Glutamatergic neuron (in vitro differentiated cells): Measurements from ENCODE around the gene CTPS1. TPM values are rescaled to one million over a fixed set of nuclear protein-coding genes. Genes with fewer than 3 reads are reported as not detected.

ENCODE experiments used
- DNase-seq: peaks from one replicate; pipeline ENCODE4 v3.0.0; 2022
- H3K27ac Mint-ChIP-seq: one replicate; pipeline ENCODE4 v1.8.0; 2020; ENCODE audit warnings: mild to moderate bottlenecking, mixed read lengths, inconsistent platforms; ENCODE audit not compliant: unreplicated experiment
- H3K27me3 Mint-ChIP-seq: one replicate; pipeline ENCODE4 v1.8.0; 2020; ENCODE audit warnings: mild to moderate bottlenecking, moderate library complexity, mixed read lengths, inconsistent platforms; ENCODE audit not compliant: unreplicated experiment
- H3K36me3 Mint-ChIP-seq: one replicate; pipeline ENCODE4 v1.8.0; 2020; ENCODE audit warnings: mild to moderate bottlenecking, mixed read lengths, inconsistent platforms; ENCODE audit not compliant: unreplicated experiment
- H3K4me1 Mint-ChIP-seq: one replicate; pipeline ENCODE4 v1.8.0; 2020; ENCODE audit warnings: mild to moderate bottlenecking, low read depth, mixed read lengths, inconsistent platforms; ENCODE audit not compliant: unreplicated experiment
- H3K4me3 Mint-ChIP-seq: one replicate; pipeline ENCODE4 v1.8.0; 2020; ENCODE audit warnings: mild to moderate bottlenecking, mixed read lengths, inconsistent platforms; ENCODE audit not compliant: unreplicated experiment
- H3K9me3 Mint-ChIP-seq: one replicate; pipeline ENCODE4 v1.8.0; 2020; ENCODE audit warnings: mild to moderate bottlenecking, moderate library complexity, mixed read lengths, inconsistent platforms; ENCODE audit not compliant: unreplicated experiment
- total RNA-seq: library from RNA; stranded (reverse); fragmentation: NEBNext Ultra II Directional; extraction: Animal tissue kit (Norgen Biotek cat#: 25700); gene quantifications from one replicate; pipeline ENCODE4 v1.2.1, GENCODE V29; 2021; ENCODE audit not compliant: unreplicated experiment
- TF ChIP-seq, protein P1 (sequence below): fragments of 200-600 bp; sonication (generic); IDR thresholded peaks from one replicate; pipeline ENCODE4 v1.5.0; 2021; ENCODE audit not compliant: partially characterized antibody, unreplicated experiment

The CTPS1 gene
- total RNA-seq, 1 donor from 2014 or later: 110 TPM

GRCh38 chr1:40974945-40975344 lies 4.6 kb upstream of the CTPS1 start:
- no peak overlapping the region for H3K4me3 Mint-ChIP-seq
- H3K27ac Mint-ChIP-seq: no peak overlapping the region
- DNase-seq: no peak
- H3K27me3 Mint-ChIP-seq: peaks cover 7% of the 10 kb centered on the region
- H3K4me1 Mint-ChIP-seq: no peaks in the 10 kb centered on the region
- TF ChIP-seq, protein P1, sequence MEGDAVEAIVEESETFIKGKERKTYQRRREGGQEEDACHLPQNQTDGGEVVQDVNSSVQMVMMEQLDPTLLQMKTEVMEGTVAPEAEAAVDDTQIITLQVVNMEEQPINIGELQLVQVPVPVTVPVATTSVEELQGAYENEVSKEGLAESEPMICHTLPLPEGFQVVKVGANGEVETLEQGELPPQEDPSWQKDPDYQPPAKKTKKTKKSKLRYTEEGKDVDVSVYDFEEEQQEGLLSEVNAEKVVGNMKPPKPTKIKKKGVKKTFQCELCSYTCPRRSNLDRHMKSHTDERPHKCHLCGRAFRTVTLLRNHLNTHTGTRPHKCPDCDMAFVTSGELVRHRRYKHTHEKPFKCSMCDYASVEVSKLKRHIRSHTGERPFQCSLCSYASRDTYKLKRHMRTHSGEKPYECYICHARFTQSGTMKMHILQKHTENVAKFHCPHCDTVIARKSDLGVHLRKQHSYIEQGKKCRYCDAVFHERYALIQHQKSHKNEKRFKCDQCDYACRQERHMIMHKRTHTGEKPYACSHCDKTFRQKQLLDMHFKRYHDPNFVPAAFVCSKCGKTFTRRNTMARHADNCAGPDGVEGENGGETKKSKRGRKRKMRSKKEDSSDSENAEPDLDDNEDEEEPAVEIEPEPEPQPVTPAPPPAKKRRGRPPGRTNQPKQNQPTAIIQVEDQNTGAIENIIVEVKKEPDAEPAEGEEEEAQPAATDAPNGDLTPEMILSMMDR: no peak
- peaks cover 5% of the 10 kb centered on the region for H3K9me3 Mint-ChIP-seq
- peaks cover 5% of the 10 kb centered on the region for H3K36me3 Mint-ChIP-seq

DNA sequence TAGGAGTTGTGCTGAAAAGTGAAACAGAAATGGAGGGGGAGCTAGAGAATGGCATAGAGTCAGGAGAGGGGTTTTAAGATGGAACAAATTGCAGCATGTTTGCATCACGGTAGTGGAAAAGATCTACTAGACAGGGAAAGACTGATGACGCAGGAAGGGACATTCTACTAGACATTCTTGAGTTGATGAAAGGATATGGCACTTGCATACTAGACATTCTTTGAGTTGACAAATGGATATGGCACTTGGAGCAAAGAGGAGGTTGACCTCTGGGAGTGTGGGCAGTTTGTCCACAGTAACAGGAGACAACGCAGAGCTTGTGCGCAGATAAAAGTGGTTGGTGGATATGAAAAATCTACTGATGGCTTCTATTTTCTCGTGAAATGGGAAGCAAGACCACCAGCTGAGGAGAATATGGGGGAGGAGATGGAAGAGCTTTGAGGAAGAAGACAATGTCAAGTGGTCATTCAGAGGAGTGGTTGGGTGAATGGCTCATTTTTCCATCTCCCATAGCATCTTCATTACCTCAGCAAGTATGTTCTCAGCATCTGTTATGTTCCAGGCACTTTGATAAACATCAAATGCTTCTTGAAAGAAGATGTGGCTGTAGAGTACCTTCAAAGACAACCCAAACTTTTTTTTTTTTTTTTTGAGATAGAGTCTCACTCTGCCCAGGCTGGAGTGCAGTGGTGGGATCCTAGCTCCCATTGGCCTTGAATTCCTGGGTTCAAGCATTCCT lies 2.4 kb upstream of the CTPS1 start:
- peaks cover 13% of the 10 kb centered on the region for H3K27me3 Mint-ChIP-seq
- H3K9me3 Mint-ChIP-seq: peaks cover 12% of the 10 kb centered on the region
- no peak overlapping the region for H3K27ac Mint-ChIP-seq
- H3K4me3 Mint-ChIP-seq: no peak overlapping the region
- no peak for DNase-seq
- TF ChIP-seq, protein P1: no peak
- H3K4me1 Mint-ChIP-seq: peaks cover 10% of the 10 kb centered on the region
- peaks cover 5% of the 10 kb centered on the region for H3K36me3 Mint-ChIP-seq

DNA sequence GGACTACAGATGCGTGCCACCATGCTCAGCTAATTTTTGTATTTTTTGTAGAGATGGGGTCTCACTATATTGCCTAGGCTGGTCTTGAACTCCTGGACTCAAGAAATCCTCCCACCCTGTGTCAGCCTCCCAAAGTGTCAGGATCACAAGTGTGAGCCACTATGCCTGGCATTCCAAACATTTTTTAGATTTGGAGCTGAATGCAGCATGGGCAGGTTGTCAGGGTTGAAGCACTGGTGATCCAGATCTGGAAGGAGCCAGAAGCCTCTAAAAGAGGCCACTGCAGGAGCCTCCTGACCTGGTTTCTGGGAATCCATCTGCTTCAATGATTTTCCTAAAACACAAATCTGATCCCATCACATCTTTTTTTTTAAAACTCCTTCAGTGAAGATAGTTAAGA lies 1.8 kb upstream of the CTPS1 start:
- H3K27ac Mint-ChIP-seq: no peak overlapping the region
- peaks cover 5% of the 10 kb centered on the region for H3K36me3 Mint-ChIP-seq
- H3K27me3 Mint-ChIP-seq: peaks cover 13% of the 10 kb centered on the region
- TF ChIP-seq, protein P1: no peak
- peaks cover 14% of the 10 kb centered on the region for H3K4me1 Mint-ChIP-seq
- H3K4me3 Mint-ChIP-seq: no peak overlapping the region
- DNase-seq: no peak
- H3K9me3 Mint-ChIP-seq: peaks cover 12% of the 10 kb centered on the region

DNA sequence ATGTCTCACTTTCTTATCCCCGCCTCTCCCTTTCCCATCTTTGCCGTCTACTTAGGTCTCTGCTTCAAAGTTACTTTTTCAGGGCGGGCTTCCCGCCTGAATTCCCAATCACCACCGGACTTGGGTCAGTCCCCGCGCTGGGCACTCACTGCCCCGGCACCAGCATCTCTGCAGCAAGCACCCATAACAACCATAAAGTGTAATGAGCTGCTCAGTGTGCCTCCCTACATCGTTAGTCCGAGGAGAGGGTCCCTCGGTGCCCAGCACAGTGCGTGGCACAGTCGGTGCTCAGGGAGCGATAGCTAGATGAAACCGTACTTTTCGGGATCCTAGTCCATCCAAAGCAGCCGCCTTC lies 633 bp upstream of the CTPS1 start:
- no peak for DNase-seq
- H3K9me3 Mint-ChIP-seq: peaks cover 12% of the 10 kb centered on the region
- TF ChIP-seq, protein P1: no peak
- H3K4me1 Mint-ChIP-seq: peaks cover 19% of the 10 kb centered on the region
- H3K27ac Mint-ChIP-seq: peak overlapping the region; percentile 99
- peaks cover 11% of the 10 kb centered on the region for H3K27me3 Mint-ChIP-seq
- peak overlapping the region; percentile 88 for H3K4me3 Mint-ChIP-seq
- H3K36me3 Mint-ChIP-seq: peaks cover 5% of the 10 kb centered on the region

DNA sequence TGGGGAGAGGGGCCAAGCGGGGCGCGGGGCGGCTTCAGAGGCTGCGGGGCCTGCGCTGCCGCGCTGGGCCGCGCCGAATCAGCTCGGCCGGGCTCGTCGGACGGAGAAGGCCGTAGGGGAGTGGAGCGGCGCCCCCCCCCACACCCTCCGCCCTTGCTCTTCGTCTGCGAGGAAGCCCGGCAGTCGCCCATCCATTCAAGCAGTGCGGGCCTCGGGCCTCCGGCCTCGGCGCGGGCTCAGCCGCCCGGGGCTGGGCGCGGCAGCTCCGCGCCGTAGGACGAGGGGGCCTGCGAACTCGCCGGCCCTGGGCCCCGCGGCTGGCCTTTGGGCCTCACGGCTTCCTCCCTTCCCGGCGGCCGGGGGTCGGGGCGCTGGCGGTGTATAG lies 564 bp downstream of the CTPS1 start:
- DNase-seq: no peak
- H3K36me3 Mint-ChIP-seq: peaks cover 5% of the 10 kb centered on the region
- peaks cover 10% of the 10 kb centered on the region for H3K27me3 Mint-ChIP-seq
- peak overlapping the region; percentile 95 for H3K27ac Mint-ChIP-seq
- TF ChIP-seq, protein P1: no peak
- peaks cover 27% of the 10 kb centered on the region for H3K4me1 Mint-ChIP-seq
- H3K4me3 Mint-ChIP-seq: peak overlapping the region; percentile 99
- peaks cover 10% of the 10 kb centered on the region for H3K9me3 Mint-ChIP-seq
